ENCODE measurements around the gene DTYMK.

- TF ChIP-seq JUN (CRISPR knock-in tag; IDR thresholded peaks at IDR 0.05) (no peak), CTCF (IDR thresholded peaks at IDR 0.05) (no peak), TP53 (CRISPR knock-in tag; IDR thresholded peaks at IDR 0.05) (no peak), MLX (CRISPR knock-in tag; IDR thresholded peaks at IDR 0.05) (no peak), IRF2 (CRISPR knock-in tag; IDR thresholded peaks at IDR 0.05; ENCODE audit: borderline replicate concordance, low read depth) (no peak), ESRRA (CRISPR knock-in tag; IDR thresholded peaks at IDR 0.05; ENCODE audit: borderline replicate concordance) (no peak)
These were observed 33.3 kb downstream of the DTYMK start for GRCh38 chr2:241653210-241653750.
